B cell (primary cell): Measurements from ENCODE around the gene OR1N1. TPM values are rescaled to one million over a fixed set of nuclear protein-coding genes. Genes with fewer than 3 reads are reported as not detected.

Experiments used
- ATAC-seq: fragments of 200-7000 bp; cut with Tn5 transposase; one replicate; pipeline ENCODE4 v1.10.0; 2021; ENCODE audit warnings: low read depth, mild to moderate bottlenecking, moderate number of reproducible peaks, moderate library complexity
- CTCF ChIA-PET: fragments of 350-600 bp; sonication (Branson Sonifier 250); formaldehyde crosslinking; loops from one replicate; lab custom pipeline; 2021; ENCODE audit warnings: antibody characterized with exemption, inconsistent platforms; lab: Charles Lee
- POLR2A ChIA-PET: fragments of 350-600 bp; sonication (Branson Sonifier 250); formaldehyde crosslinking; loops from one replicate; lab custom pipeline; 2021; ENCODE audit warnings: antibody characterized with exemption; lab: Charles Lee
- DNase-seq: peaks from one replicate; pipeline ENCODE4 v3.0.0; 2013
- H2AFZ ChIP-seq: 2 replicates; pipeline ENCODE4 v1.6.1; 2012; ENCODE audit warnings: mild to moderate bottlenecking, low read depth, low read length; ENCODE audit not compliant: insufficient read depth, poor library complexity, severe bottlenecking
- H3K27ac ChIP-seq, 2 donors: 1 replicate in 1 of 2; 2 replicates in 1 of 2; pipeline ENCODE4 v1.5.1; 2012 to 2013; ENCODE audit warnings: low read length in 2 of 2, mild to moderate bottlenecking in 2 of 2, moderate library complexity in 1 of 2
- H3K27me3 ChIP-seq, 4 experiments: fragments of 200-600 bp in 1 of 4; sonication (generic) in 1 of 4; replicated peaks in 1 of 4; 1 replicate in 2 of 4; 2 replicates in 2 of 4; pipeline versions ENCODE4 v1.6.1 to v1.7.0; 2013 to 2016; ENCODE audit warnings: low read length in 3 of 4, mild to moderate bottlenecking in 2 of 4, mixed read lengths in 1 of 4, moderate library complexity in 1 of 4; ENCODE audit not compliant: insufficient read depth in 4 of 4, control insufficient read depth in 3 of 4; ENCODE audit errors: control extremely low read depth in 1 of 4
- H3K36me3 ChIP-seq, 2 experiments: replicated peaks in 1 of 2; 1 replicate in 1 of 2; 2 replicates in 1 of 2; pipeline versions ENCODE4 v1.6.1 to v1.7.1; 2013; ENCODE audit warnings: low read length in 1 of 2; ENCODE audit not compliant: insufficient read depth in 2 of 2, control insufficient read depth in 1 of 2; ENCODE audit errors: control extremely low read depth in 1 of 2, extremely low read depth in 1 of 2
- H3K4me1 ChIP-seq, 2 donors: fragments of 200-600 bp in 1 of 2; sonication (generic) in 1 of 2; 1 replicate in 1 of 2; 2 replicates in 1 of 2; pipeline versions ENCODE4 v1.5.1 to v1.6.1; 2013 to 2017; ENCODE audit warnings: low read length in 2 of 2; ENCODE audit not compliant: control insufficient read depth in 2 of 2, insufficient read depth in 2 of 2
- H3K4me2 ChIP-seq: replicated peaks from 2 replicates; pipeline ENCODE3; 2012; ENCODE audit warnings: mild to moderate bottlenecking, low read depth, low read length; ENCODE audit not compliant: poor library complexity, severe bottlenecking
- H3K4me3 ChIP-seq, 5 experiments: fragments of 200-600 bp in 1 of 5; sonication (generic) in 1 of 5; 1 replicate in 3 of 5; 2 replicates in 2 of 5; pipeline versions ENCODE4 v1.5.1 to v1.7.0; 2011 to 2016; ENCODE audit warnings: low read length in 4 of 5, mild to moderate bottlenecking in 4 of 5, low read depth in 2 of 5, control low read depth in 1 of 5, moderate library complexity in 1 of 5; ENCODE audit not compliant: insufficient read depth in 1 of 5; ENCODE audit errors: control extremely low read depth in 1 of 5, extremely low read depth in 1 of 5
- H3K79me2 ChIP-seq: fragments of 200-600 bp; sonication (generic); one replicate; pipeline ENCODE4 v1.6.0; 2016; ENCODE audit warnings: low read length; ENCODE audit not compliant: control insufficient read depth, insufficient read depth
- H3K9ac ChIP-seq: fragments of 200-600 bp; sonication (generic); 2 replicates; pipeline ENCODE4 v1.6.1; 2017; ENCODE audit warnings: mild to moderate bottlenecking, low read length, moderate library complexity
- H3K9me3 ChIP-seq, 3 donors: one replicate each; pipeline versions ENCODE4 v1.6.1 to v1.7.1; 2013; ENCODE audit warnings: low read length in 2 of 3; ENCODE audit not compliant: control insufficient read depth in 2 of 3, insufficient read depth in 1 of 3; ENCODE audit errors: control extremely low read depth in 1 of 3
- H4K20me1 ChIP-seq: 2 replicates; pipeline ENCODE4 v1.6.0; 2012; ENCODE audit warnings: mild to moderate bottlenecking, low read length; ENCODE audit not compliant: insufficient read depth, control insufficient read depth, poor library complexity, severe bottlenecking
- H3K27ac Mint-ChIP-seq: one replicate; pipeline ENCODE4 v1.8.0; 2021; ENCODE audit warnings: mixed read lengths
- H3K27me3 Mint-ChIP-seq: one replicate; pipeline ENCODE4 v1.8.0; 2021; ENCODE audit warnings: mixed read lengths
- H3K4me1 Mint-ChIP-seq: one replicate; pipeline ENCODE4 v1.8.0; 2021; ENCODE audit warnings: mixed read lengths
- H3K4me3 Mint-ChIP-seq: one replicate; pipeline ENCODE4 v1.8.0; 2021; ENCODE audit warnings: mixed read lengths
- H3K9me3 Mint-ChIP-seq: one replicate; pipeline ENCODE4 v1.8.0; 2022; ENCODE audit warnings: mixed read lengths; ENCODE audit not compliant: insufficient read depth
- CTCF ChIP-seq: fragments of 200-600 bp; IDR thresholded peaks from one replicate; pipeline ENCODE4 v1.8.0; 2022; ENCODE audit warnings: antibody characterized with exemption, mild to moderate bottlenecking
- EZH2 ChIP-seq: IDR thresholded peaks from 2 replicates; pipeline ENCODE4 v1.6.1; 2012; ENCODE audit warnings: borderline replicate concordance, low read depth, mild to moderate bottlenecking, moderate library complexity, low read length; ENCODE audit not compliant: insufficient read depth, poor library complexity, severe bottlenecking
- WGBS: methylation state at CpG from one replicate; pipeline ENCODE4 v1.1.5; 2013; ENCODE audit warnings: missing lambda C conversion rate; ENCODE audit not compliant: insufficient coverage; 5-methylcytosine and 5-hydroxymethylcytosine counted together
- intact Hi-C: fragments of 100-400 bp; cut with micrococcal nuclease; formaldehyde crosslinking; loops from one replicate; pipeline ENCODE4 v1.10.0; 2022
- polyA plus RNA-seq: library from polyadenylated mRNA; depleted of rRNA; stranded (reverse); fragments of >200 nt; gene quantifications from 2 replicates; pipeline ENCODE4 v1.2.3, GENCODE V29; 2012
- total RNA-seq, 2 donors: library from RNA; stranded (reverse); fragments of 120-200 nt in 1 of 2; gene quantifications; 1 replicate in 1 of 2; 2 replicates in 1 of 2; pipeline versions ENCODE4 v1.2.3 to v1.2.4, GENCODE V29; 2013 to 2022

The OR1N1 gene
- total and polyA plus RNA-seq, 2 donors (not counting 1 experiment from before 2014, with no cell fraction given), result not detected

- Histone ChIP-seq H3K27ac (no peak overlapping the region), H4K20me1 (no peaks in the 10 kb centered on the region), H2AFZ (no peak overlapping the region), H3K36me3 (no peaks in the 10 kb centered on the region), H3K27me3 (peaks cover 0 to 3% (median 1%) of the 10 kb centered on the region in 4 experiments), H3K9me3 (no peaks in the 10 kb centered on the region), H3K4me1 (no peaks in the 10 kb centered on the region), H3K4me3 (no peak overlapping the region), H3K9ac (no peak overlapping the region), H3K79me2 (no peaks in the 10 kb centered on the region), H3K4me2 (no peak overlapping the region)
- TF ChIP-seq EZH2, result no peak
- TF ChIP-seq CTCF, result no peak
- H3K4me1 Mint-ChIP-seq, result no peaks in the 10 kb centered on the region
- H3K9me3 Mint-ChIP-seq, result no peaks in the 10 kb centered on the region
- H3K4me3 Mint-ChIP-seq, result no peak overlapping the region
- intact Hi-C loops, result no loop called here
- ChIA-PET CTCF (no interaction called here), POLR2A (no interaction called here)
- no peak overlapping the region for H3K27ac Mint-ChIP-seq
- ATAC-seq (no peak), DNase-seq (no peak)
- H3K27me3 Mint-ChIP-seq, result peaks cover 41% of the 10 kb centered on the region
- 100% methylated on average over 1 of the region's 5 CpGs for WGBS
These were observed 24.3 kb upstream of the OR1N1 start for GRCh38 chr9:122551371-122551770.

- Histone ChIP-seq H3K4me2 (no peak overlapping the region), H3K27me3 (peaks cover 0 to 8% (median 2%) of the 10 kb centered on the region in 4 experiments), H3K4me3 (no peak overlapping the region), H3K27ac (no peak overlapping the region), H4K20me1 (no peaks in the 10 kb centered on the region), H3K4me1 (no peaks in the 10 kb centered on the region), H3K79me2 (no peaks in the 10 kb centered on the region), H3K9ac (no peak overlapping the region), H3K9me3 (no peaks in the 10 kb centered on the region), H2AFZ (no peak overlapping the region), H3K36me3 (no peaks in the 10 kb centered on the region)
- DNase-seq (no peak), ATAC-seq (no peak)
- H3K4me1 Mint-ChIP-seq, result no peaks in the 10 kb centered on the region
- ChIA-PET CTCF (no interaction called here), POLR2A (no interaction called here)
- intact Hi-C loops, result no loop called here
- TF ChIP-seq CTCF (no peak), EZH2 (no peak)
- no peak overlapping the region for H3K27ac Mint-ChIP-seq
- no peak overlapping the region for H3K4me3 Mint-ChIP-seq
- no peaks in the 10 kb centered on the region for H3K9me3 Mint-ChIP-seq
- WGBS, result 73% methylated on average over 4 of the region's 8 CpGs
- H3K27me3 Mint-ChIP-seq, result peaks cover 35% of the 10 kb centered on the region
These were observed 19.1 kb upstream of the OR1N1 start for GRCh38 chr9:122546196-122546595.
